ENCODE data around the gene SLC48A1.

The SLC48A1 gene

DNA sequence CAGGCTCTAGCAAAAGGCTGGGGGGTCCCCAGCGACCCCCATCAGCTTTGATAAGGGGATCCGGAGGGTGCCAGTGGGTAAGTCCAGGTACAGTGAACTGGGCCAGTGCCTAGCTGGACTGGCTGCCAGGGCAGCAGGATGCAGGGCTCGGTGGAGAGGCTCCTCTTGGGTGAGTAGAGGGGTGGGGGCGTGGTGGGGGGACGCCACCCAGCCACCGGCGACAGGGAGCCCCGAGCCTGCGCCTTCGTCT, 14.5 kb upstream of the SLC48A1 start:
- no peak for DNase-seq (ENCODE audit: low read depth in 1 of 2, low spot score in 1 of 2)
- Histone ChIP-seq H3K27ac (replicated peaks) (no peak overlapping the region), H3K4me3 (replicated peaks; ENCODE audit: insufficient read depth, low read length) (peak overlapping the region; percentile 68), H3K27me3 (ENCODE audit: insufficient read depth, poor library complexity, severe bottlenecking) (no peaks in the 10 kb centered on the region)
- no peak for TF ChIP-seq GABPA (IDR thresholded peaks at IDR 0.05; ENCODE audit: low read depth)
- TF ChIP-seq, protein P1, sequence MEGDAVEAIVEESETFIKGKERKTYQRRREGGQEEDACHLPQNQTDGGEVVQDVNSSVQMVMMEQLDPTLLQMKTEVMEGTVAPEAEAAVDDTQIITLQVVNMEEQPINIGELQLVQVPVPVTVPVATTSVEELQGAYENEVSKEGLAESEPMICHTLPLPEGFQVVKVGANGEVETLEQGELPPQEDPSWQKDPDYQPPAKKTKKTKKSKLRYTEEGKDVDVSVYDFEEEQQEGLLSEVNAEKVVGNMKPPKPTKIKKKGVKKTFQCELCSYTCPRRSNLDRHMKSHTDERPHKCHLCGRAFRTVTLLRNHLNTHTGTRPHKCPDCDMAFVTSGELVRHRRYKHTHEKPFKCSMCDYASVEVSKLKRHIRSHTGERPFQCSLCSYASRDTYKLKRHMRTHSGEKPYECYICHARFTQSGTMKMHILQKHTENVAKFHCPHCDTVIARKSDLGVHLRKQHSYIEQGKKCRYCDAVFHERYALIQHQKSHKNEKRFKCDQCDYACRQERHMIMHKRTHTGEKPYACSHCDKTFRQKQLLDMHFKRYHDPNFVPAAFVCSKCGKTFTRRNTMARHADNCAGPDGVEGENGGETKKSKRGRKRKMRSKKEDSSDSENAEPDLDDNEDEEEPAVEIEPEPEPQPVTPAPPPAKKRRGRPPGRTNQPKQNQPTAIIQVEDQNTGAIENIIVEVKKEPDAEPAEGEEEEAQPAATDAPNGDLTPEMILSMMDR (IDR thresholded peaks at IDR 0.05; ENCODE audit: insufficient read depth, low read length), result no peak

DNA sequence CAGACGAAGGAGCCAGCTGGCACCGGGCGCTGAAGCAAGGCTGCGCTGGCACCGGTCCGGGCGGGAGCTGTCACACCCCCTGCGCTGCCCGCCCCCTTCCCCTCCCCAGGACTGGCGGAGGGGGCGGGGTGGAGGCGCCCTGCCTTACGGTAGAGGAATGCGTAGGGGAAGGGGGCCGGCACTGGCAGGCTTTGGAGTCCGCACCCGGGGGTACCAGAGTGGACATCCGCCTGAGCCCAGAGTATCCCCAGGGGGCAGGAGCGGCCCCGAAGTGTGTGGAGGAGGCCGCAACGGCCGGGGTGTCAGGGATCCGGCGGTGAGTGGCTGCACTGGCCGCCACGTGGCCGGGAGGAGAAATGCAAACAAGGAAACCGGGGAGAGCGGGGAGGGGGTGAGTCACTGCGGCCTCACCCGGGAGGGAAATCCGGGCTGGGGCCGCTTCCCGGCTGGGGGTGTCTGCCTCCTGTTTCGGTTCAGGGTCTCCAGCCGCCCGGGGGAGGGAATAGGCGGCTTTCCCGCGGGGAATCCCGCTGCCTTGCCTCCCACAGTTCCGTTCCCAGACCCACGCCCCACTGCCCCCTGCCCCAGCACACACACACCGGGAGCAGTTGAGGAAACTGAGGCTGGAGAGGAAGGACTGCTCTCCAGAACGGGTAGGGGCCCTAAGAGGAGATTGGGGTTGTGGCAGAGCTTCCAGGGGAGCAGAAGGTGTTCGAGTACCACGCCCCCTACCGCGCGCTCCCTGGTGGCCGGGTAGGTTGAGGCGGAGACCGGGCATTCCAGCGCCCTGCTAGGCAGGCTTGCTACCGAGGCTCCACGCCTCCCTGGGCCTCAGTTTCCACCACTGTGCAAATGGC, 14.0 kb upstream of the SLC48A1 start, which contains the start of gene RAPGEF3:
TSS of gene RAPGEF3 (minus strand) at position 47 of the 857 bp plus-strand sequence. CDS start 324 bp downstream, outside the sequence.
- TF ChIP-seq POLR2AphosphoS5 (IDR thresholded peaks at IDR 0.05; ENCODE audit: low read depth) (no peak), GABPA (IDR thresholded peaks at IDR 0.05; ENCODE audit: low read depth) (no peak), SPI1 (IDR thresholded peaks at IDR 0.05; ENCODE audit: borderline replicate concordance, low read depth) (no peak)
- TF ChIP-seq, protein P1 (IDR thresholded peaks at IDR 0.05; ENCODE audit: insufficient read depth, low read length), result peak; percentile 8
- TF ChIP-seq, protein P2, sequence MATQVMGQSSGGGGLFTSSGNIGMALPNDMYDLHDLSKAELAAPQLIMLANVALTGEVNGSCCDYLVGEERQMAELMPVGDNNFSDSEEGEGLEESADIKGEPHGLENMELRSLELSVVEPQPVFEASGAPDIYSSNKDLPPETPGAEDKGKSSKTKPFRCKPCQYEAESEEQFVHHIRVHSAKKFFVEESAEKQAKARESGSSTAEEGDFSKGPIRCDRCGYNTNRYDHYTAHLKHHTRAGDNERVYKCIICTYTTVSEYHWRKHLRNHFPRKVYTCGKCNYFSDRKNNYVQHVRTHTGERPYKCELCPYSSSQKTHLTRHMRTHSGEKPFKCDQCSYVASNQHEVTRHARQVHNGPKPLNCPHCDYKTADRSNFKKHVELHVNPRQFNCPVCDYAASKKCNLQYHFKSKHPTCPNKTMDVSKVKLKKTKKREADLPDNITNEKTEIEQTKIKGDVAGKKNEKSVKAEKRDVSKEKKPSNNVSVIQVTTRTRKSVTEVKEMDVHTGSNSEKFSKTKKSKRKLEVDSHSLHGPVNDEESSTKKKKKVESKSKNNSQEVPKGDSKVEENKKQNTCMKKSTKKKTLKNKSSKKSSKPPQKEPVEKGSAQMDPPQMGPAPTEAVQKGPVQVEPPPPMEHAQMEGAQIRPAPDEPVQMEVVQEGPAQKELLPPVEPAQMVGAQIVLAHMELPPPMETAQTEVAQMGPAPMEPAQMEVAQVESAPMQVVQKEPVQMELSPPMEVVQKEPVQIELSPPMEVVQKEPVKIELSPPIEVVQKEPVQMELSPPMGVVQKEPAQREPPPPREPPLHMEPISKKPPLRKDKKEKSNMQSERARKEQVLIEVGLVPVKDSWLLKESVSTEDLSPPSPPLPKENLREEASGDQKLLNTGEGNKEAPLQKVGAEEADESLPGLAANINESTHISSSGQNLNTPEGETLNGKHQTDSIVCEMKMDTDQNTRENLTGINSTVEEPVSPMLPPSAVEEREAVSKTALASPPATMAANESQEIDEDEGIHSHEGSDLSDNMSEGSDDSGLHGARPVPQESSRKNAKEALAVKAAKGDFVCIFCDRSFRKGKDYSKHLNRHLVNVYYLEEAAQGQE (IDR thresholded peaks at IDR 0.05; ENCODE audit: insufficient replicate concordance, low read depth), result no peak
- Histone ChIP-seq H3K27me3 (ENCODE audit: insufficient read depth, poor library complexity, severe bottlenecking) (no peaks in the 10 kb centered on the region), H3K27ac (replicated peaks) (peak within 1 kb of the TSS; percentile 37), H3K4me3 (replicated peaks; ENCODE audit: insufficient read depth, low read length) (peak within 1 kb of the TSS; percentile 68)
- peak; percentile 61 to 79 for DNase-seq (ENCODE audit: low read depth in 1 of 2, low spot score in 1 of 2)

DNA sequence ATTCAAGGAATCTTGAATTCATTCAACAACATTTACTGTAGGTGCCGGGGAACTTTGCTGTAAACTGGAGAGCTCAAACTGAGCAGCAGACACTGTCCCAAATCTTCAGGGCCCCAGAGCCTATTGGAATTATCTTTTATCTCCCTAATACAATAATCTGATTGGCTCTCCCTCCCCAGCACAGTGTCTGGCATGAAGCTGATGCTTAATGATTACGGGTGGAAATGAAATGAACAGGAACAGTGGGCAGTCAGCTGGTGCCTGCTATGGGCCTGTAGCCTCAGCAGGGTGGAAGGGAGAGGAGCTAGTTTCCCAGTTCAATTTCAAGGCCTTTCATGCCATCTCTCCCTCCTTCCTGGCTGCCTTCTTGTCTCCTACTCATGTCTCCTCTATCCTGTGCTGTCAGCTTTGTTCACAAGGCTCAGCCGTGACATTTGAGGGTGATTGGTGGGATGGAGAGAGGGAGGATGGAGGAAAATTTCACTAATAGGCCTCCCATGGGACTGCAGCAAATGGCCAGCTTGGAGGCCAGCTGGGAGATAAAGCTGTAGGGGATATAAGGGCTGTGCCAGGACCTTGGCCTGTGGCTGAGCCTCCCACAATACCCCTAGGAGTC, 10.1 kb upstream of the SLC48A1 start:
- Histone ChIP-seq H3K27me3 (ENCODE audit: insufficient read depth, poor library complexity, severe bottlenecking) (no peaks in the 10 kb centered on the region), H3K4me3 (replicated peaks; ENCODE audit: insufficient read depth, low read length) (no peak overlapping the region), H3K27ac (replicated peaks) (no peak overlapping the region)
- no peak for DNase-seq (ENCODE audit: low read depth in 1 of 2, low spot score in 1 of 2)
- TF ChIP-seq, protein P2 (IDR thresholded peaks at IDR 0.05; ENCODE audit: insufficient replicate concordance, low read depth), result no peak
- TF ChIP-seq, protein P1 (IDR thresholded peaks at IDR 0.05; ENCODE audit: insufficient read depth, low read length), result no peak
- no peak for TF ChIP-seq GABPA (IDR thresholded peaks at IDR 0.05; ENCODE audit: low read depth)
- TF ChIP-seq SPI1 (IDR thresholded peaks at IDR 0.05; ENCODE audit: borderline replicate concordance, low read depth), result no peak
- no peak for TF ChIP-seq POLR2AphosphoS5 (IDR thresholded peaks at IDR 0.05; ENCODE audit: low read depth)
